ENCODE measurements around the gene ABCB1.
"Not testable (repeated sequence)": the region's sequence is repeated elsewhere in the genome, so short reads cannot be mapped to it uniquely, and the experiment has no call there.

ABCB1 gene

DNA sequence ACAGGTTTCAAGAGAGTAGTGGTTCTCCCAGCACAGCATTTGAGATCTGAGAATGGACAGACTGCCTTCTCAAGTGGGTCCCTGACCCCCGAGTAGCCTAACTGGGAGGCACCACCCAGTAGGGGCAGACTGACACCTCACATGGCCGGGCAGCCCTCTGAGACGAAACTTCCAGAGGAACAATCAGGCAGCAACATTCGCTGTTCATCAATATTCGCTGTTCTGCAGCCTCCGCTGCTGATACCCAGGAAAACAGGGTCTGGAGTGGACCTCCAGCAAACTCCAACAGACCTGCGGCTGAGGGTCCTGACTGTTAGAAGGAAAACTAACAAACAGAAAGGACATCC, 135.2 kb downstream of the ABCB1 start:
- not testable (repeated sequence) for DNase-seq

DNA sequence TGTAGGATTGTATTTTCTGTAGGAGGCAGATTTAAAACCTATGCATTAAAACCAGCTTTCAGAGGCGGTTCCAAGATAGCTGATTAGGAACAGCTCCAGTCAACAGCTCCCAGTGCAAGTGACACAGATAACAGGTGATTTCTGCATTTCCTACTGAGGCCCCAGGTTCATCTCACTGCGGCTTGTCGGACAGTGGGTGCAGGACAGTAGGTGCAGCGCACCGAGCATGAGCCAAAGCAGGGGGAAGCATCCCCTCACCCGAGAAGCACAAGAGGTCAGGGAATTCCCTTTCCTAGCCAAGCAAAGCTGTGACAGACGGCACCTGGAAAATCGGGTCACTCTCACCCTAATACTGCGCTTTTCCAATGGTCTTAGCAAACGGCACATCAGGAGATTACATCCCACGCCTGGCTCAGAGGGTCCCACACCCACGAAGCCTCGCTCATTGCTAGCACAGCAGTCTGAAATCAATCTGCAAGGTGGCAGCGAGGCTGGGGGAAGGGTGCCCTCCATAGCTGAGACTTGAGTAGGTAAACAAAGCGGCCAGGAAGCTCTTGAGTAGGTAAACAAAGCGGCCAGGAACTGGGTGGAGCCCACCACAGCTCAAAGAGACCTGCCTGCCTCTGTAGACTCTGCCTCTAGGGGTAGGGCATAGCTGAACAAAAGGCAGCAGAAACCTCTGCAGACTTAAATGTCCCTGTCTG, 135.7 kb downstream of the ABCB1 start:
- DNase-seq, result peak; percentile 62

DNA sequence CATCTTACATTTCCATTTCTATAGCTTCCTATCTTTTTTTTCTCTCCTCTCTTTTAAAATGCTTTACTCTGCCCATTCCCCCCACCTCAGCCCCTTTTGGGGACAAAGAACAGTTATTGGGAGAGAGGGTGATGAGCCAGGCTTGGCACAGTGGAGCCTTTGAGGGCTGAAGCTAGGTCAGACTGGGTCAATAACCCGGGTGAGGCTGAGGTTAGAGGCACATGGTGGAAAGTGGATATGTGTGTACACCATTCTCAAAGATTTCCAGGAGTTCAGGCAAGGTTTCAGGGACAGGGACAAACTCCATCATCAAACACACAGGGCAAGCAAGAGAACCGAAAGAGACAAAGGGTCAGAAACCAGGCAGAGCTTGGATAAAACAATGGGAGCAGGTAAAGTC, 136.7 kb downstream of the ABCB1 start:
- DNase-seq, result no peak

DNA sequence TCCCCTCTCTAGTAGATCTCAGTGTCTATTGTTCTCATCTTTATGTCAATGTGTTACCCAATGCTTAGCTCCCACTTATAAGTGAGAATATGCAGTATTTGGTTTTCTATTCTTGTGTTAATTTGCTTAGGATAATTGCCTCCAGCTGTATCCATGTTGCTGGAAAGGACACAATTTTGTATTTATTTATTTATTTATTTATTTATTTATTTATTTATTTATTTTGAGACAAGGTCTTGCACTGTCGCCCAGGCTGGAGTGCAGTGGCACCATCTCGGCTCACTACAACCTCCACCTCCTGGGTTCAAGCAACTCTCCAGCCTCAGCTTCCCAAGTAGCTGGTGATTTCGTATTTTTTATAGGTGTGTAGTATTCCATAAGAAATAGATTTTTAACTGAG, 140.2 kb downstream of the ABCB1 start:
- DNase-seq, result not testable (repeated sequence)

DNA sequence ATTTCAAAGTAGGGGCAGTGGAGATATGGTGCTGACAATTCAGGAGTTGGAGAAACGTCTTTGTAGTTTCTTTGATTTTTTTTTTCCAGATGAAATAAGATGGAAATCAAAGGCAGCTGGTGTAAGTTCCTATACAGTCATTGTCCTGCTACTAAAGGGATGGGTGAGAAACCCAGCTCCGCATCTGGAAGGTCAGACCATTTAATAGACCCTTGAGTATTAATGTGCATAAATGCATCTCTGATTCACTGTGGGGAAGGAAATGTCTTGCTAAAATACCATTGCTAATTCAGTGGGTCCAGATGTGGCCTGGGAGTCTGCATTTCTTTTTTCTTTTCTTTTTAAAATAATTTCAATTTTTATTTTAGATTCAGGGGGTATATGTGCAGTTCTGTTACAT, 140.7 kb downstream of the ABCB1 start:
- DNase-seq, result no peak

DNA sequence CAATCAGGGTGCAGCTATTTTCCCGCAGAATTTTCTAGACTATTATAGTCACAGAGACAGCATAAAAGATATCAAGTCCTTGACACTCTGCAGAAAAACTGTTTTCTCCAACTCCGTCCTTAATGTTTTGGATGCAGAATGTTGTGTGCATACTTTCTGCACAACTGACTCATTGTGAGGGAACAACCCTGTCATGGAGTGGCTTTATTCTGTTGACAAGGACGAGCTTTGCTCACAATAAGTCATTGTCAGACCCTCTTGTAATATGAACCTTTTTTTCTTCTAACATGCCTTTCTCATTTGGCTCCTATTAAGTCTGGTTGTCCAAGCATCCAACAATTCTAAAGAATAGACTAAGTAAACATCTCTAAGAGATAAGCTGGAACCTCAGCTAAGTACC, 142.5 kb downstream of the ABCB1 start:
- DNase-seq, result no peak

DNA sequence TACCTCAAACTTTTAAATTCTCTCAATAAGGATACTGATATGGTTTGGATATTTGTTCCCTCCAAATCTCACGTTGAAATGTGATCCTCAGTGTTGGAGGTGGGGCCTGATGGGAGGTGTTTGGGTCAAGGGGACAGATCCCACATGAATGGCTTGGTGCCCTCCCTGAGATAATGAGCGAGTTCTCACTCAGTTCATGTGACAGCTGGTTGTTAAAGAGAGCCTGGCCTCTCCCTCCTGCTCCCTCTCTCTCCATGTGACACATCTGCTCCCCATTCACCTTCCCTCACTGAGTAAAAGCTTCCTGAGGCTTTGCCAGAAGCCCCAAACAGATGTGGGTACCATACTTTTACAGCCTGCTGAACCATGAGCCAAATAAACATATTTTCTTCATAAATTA, 144.4 kb downstream of the ABCB1 start:
- DNase-seq, result no peak

All from DMS153 (cell line).